GM10248 (cell line): Measurements from ENCODE around the gene VEPH1.

ENCODE experiments used
- CTCF ChIA-PET: fragments of 300-600 bp; sonication (Branson Sonifier 250); formaldehyde crosslinking; extraction: SDS; loops from one replicate; lab custom pipeline; 2021; ENCODE audit warnings: antibody characterized with exemption; lab: Yijun Ruan, JAX
- POLR2A ChIA-PET: fragments of 350-650 bp; sonication (Branson Sonifier 250); formaldehyde crosslinking; extraction: SDS; loops from one replicate; lab custom pipeline; 2020; ENCODE audit warnings: antibody characterized with exemption; lab: Yijun Ruan, JAX
- DNase-seq: peaks from one replicate; pipeline ENCODE4 v3.0.0; 2012; ENCODE audit errors: extremely low spot score
- CTCF ChIP-seq: IDR thresholded peaks from 2 replicates; pipeline ENCODE4 v1.5.1; 2012; ENCODE audit warnings: mild to moderate bottlenecking, low read depth; ENCODE audit errors: extremely low read depth, missing control alignments, control extremely low read depth

Gene VEPH1

GRCh38 chr3:157323360-157323759, 179.9 kb downstream of the VEPH1 start:
- POLR2A ChIA-PET = no interaction called here
- CTCF ChIA-PET = interaction anchor here (1.1 kb wide), 1 partner anchor 13 kb away, joined by 3 read pairs; no protein-coding TSS in a partner anchor
- TF ChIP-seq CTCF = no peak
- DNase-seq = no peak

- ChIA-PET POLR2A (no interaction called here), CTCF (no interaction called here)
- no peak for TF ChIP-seq CTCF
- no peak for DNase-seq
Measured at GRCh38 chr3:157319672-157320071, 183.5 kb downstream of the VEPH1 start.

- CTCF ChIA-PET = no interaction called here
- TF ChIP-seq CTCF = no peak
- POLR2A ChIA-PET = no interaction called here
- DNase-seq = no peak
Measured at GRCh38 chr3:157318639-157319288, 184.5 kb downstream of the VEPH1 start.

- no peak for DNase-seq
- POLR2A ChIA-PET = no interaction called here
- CTCF ChIA-PET = interaction anchor here (1.6 to 1.8 kb wide), 2 partner anchors 11 to 23 kb away, joined by 4 to 7 read pairs; no protein-coding TSS in a partner anchor
- TF ChIP-seq CTCF = no peak
Measured at GRCh38 chr3:157317895-157318294, 185.3 kb downstream of the VEPH1 start.

GRCh38 chr3:157313186-157313585, 190.0 kb downstream of the VEPH1 start:
- TF ChIP-seq CTCF = no peak
- no peak for DNase-seq
- ChIA-PET CTCF (no interaction called here), POLR2A (no interaction called here)

GRCh38 chr3:157312376-157312745, 190.9 kb downstream of the VEPH1 start:
- CTCF ChIA-PET = no interaction called here

More at GRCh38 chr3:157312376-157312745, 190.9 kb downstream of the VEPH1 start:
- DNase-seq = no peak
- no peak for TF ChIP-seq CTCF
- POLR2A ChIA-PET = no interaction called here
